ENCODE results near the gene GPC5. TPM values are rescaled to one million over a fixed set of nuclear protein-coding genes. Genes with fewer than 3 reads are reported as not detected.

Gene GPC5
- total RNA-seq, 2 experiments from 2014 or later: 2.4 TPM; not detected in 1

DNA sequence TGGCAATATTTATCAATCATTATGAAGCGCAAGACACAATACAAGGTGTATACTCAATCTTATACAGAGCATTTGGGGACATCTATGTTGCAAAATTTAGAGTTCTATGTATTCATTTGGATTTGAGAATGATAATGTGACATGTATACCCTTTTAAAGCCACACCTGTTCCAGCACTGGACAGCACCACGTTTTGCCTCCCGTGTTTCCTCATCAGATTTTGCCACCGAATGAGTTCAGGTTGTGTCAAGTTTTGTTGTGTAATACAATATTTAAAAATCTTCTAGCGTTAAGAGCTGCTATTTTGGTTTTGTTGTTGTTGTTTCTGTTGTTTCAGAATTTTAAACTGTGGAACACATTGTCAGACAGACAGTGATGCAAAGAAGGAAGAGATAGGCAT is 1259.9 kb downstream of the GPC5 start:
- no TSS peak for BruUV-seq (replicated peaks)
- Histone ChIP-seq H3K27ac (ENCODE audit: low read depth, low read length, poor library complexity, severe bottlenecking) (no peak overlapping the region), H4K20me1 (ENCODE audit: insufficient read depth, low read length) (no peaks in the 10 kb centered on the region), H2AFZ (ENCODE audit: low read length) (no peak overlapping the region), H3K4me1 (ENCODE audit: insufficient read depth, low read length, poor library complexity, severe bottlenecking) (no peaks in the 10 kb centered on the region), H3K4me3 (ENCODE audit: low read depth, low read length, poor library complexity, severe bottlenecking) (no peak overlapping the region), H3K79me2 (ENCODE audit: insufficient read depth, low read depth, low read length) (no peaks in the 10 kb centered on the region), H3K4me2 (ENCODE audit: low read length) (no peak overlapping the region), H3K9me2 (ENCODE audit: insufficient read depth, low read length) (no peaks in the 10 kb centered on the region), H3K9me3 (ENCODE audit: low read length) (no peaks in the 10 kb centered on the region), H3K36me3 (ENCODE audit: insufficient read depth, low read length) (no peaks in the 10 kb centered on the region)
- no peak for TF ChIP-seq EZH2phosphoT487 (IDR thresholded peaks at IDR 0.05; ENCODE audit: borderline replicate concordance, low read depth, low read length)
- no peak for TF ChIP-seq CTCF (conservative IDR thresholded peaks at IDR 0.05; ENCODE audit: low read length)
- intact Hi-C loops (cut with micrococcal nuclease; ENCODE audit: unreplicated experiment): no loop called here
- ChIA-PET POLR2A (no interaction called here), CTCF (ENCODE audit: unreplicated experiment) (no interaction called here)
- no peak for DNase-seq (ENCODE audit: low spot score)

DNA sequence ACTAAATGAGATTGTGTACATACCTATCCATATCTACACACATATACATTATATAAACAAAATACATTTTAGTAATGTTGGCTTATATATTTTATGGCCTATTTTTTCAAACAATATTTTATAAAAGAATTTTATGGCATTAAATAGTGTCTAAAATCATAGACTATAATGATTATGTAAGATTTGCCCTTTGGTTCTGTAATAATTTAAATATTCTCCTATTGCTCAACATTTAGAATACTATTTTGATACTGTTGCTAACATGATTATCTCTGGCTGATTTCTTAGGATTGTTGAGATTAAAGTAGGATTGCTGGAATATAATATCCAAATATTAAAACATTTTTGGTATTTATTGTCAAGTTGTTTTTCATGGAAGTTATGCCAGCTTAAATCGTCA is 1263.0 kb downstream of the GPC5 start:
- intact Hi-C loops (cut with micrococcal nuclease; ENCODE audit: unreplicated experiment): no loop called here
- H3K4me2 ChIP-seq (ENCODE audit: low read length): no peak overlapping the region
- no peaks in the 10 kb centered on the region for H3K36me3 ChIP-seq (ENCODE audit: insufficient read depth, low read length)
- no peak overlapping the region for H3K27ac ChIP-seq (ENCODE audit: low read depth, low read length, poor library complexity, severe bottlenecking)
- POLR2A ChIA-PET: no interaction called here
- H3K9me3 ChIP-seq (ENCODE audit: low read length): no peaks in the 10 kb centered on the region
- TF ChIP-seq CTCF (conservative IDR thresholded peaks at IDR 0.05; ENCODE audit: low read length) (no peak), EZH2phosphoT487 (IDR thresholded peaks at IDR 0.05; ENCODE audit: borderline replicate concordance, low read depth, low read length) (no peak)
- no peak overlapping the region for H2AFZ ChIP-seq (ENCODE audit: low read length)
- no peaks in the 10 kb centered on the region for H3K79me2 ChIP-seq (ENCODE audit: insufficient read depth, low read depth, low read length)
- no peaks in the 10 kb centered on the region for H3K4me1 ChIP-seq (ENCODE audit: insufficient read depth, low read length, poor library complexity, severe bottlenecking)
- CTCF ChIA-PET (ENCODE audit: unreplicated experiment): no interaction called here
- H4K20me1 ChIP-seq (ENCODE audit: insufficient read depth, low read length): no peaks in the 10 kb centered on the region
- no peak for DNase-seq (ENCODE audit: low spot score)
- no TSS peak for BruUV-seq (replicated peaks)
- H3K9me2 ChIP-seq (ENCODE audit: insufficient read depth, low read length): no peaks in the 10 kb centered on the region
- H3K4me3 ChIP-seq (ENCODE audit: low read depth, low read length, poor library complexity, severe bottlenecking): no peak overlapping the region

DNA sequence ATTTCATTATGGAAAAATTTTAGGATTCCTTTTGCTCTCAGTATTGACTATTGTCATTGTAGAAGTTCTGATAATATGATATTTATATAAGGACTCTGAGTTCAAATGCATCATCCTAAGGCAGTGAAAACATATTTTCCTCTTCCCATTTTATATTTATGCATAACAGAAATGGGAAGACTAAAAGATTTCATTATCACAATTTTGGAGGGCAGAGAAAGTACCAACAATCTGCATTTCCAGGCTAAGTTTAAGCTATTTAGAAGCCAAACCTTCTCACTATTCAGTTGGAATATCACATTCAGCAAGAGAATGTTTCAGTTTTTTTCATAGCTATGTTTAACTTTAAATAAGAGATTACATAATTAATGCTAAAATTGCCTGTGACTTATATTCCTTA is 1269.7 kb downstream of the GPC5 start:
- H3K36me3 ChIP-seq (ENCODE audit: insufficient read depth, low read length): no peaks in the 10 kb centered on the region
- CTCF ChIA-PET (ENCODE audit: unreplicated experiment): no interaction called here
- no TSS peak for BruUV-seq (replicated peaks)

More for the DNA sequence above, 1269.7 kb downstream of the GPC5 start:
- no peak for TF ChIP-seq EZH2phosphoT487 (IDR thresholded peaks at IDR 0.05; ENCODE audit: borderline replicate concordance, low read depth, low read length)
- no peak for TF ChIP-seq CTCF (conservative IDR thresholded peaks at IDR 0.05; ENCODE audit: low read length)
- H3K9me3 ChIP-seq (ENCODE audit: low read length): no peaks in the 10 kb centered on the region
- H3K4me1 ChIP-seq (ENCODE audit: insufficient read depth, low read length, poor library complexity, severe bottlenecking): no peaks in the 10 kb centered on the region
- H3K79me2 ChIP-seq (ENCODE audit: insufficient read depth, low read depth, low read length): no peaks in the 10 kb centered on the region
- H3K4me2 ChIP-seq (ENCODE audit: low read length): no peak overlapping the region
- H2AFZ ChIP-seq (ENCODE audit: low read length): no peak overlapping the region
- intact Hi-C loops (cut with micrococcal nuclease; ENCODE audit: unreplicated experiment): no loop called here
- no peak overlapping the region for H3K4me3 ChIP-seq (ENCODE audit: low read depth, low read length, poor library complexity, severe bottlenecking)
- no peaks in the 10 kb centered on the region for H3K9me2 ChIP-seq (ENCODE audit: insufficient read depth, low read length)
- no peak overlapping the region for H3K27ac ChIP-seq (ENCODE audit: low read depth, low read length, poor library complexity, severe bottlenecking)
- DNase-seq (ENCODE audit: low spot score): no peak
- POLR2A ChIA-PET: no interaction called here
- H4K20me1 ChIP-seq (ENCODE audit: insufficient read depth, low read length): no peaks in the 10 kb centered on the region

All from OCI-LY7 (cell line).